RCC 7860 (cell line): ENCODE data around the gene PRPF19.
A peak's percentile ranks its signal among the peaks of the same experiment; 100 is the strongest.

ENCODE experiments used
- DNase-seq: peaks from one replicate; pipeline ENCODE4 v3.0.0-alpha.2; 2015; ENCODE audit warnings: low spot score
- FAIRE-seq: peaks from 2 replicates; lab custom pipeline; 2012; peaks lifted over from hg19 to GRCh38; lab: Jason Lieb, UNC

PRPF19 gene

DNA sequence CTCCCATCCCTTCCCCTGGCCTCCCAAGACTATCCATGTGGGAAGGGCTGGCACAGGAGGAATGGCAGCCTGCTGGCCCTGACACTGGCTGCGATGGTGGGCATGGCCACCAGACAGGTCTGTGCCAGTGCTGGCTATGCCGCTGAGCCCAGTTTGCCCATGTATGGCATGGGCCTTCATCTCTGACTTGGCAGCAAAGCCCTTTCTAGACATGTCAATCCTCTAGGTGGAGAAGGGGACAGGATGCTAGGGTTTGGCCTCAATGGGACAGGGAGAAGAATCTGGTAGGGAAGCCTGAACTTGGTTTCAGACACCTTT lies 30.3 kb downstream of the PRPF19 start:
- DNase-seq (no peak), FAIRE-seq (no peak)

DNA sequence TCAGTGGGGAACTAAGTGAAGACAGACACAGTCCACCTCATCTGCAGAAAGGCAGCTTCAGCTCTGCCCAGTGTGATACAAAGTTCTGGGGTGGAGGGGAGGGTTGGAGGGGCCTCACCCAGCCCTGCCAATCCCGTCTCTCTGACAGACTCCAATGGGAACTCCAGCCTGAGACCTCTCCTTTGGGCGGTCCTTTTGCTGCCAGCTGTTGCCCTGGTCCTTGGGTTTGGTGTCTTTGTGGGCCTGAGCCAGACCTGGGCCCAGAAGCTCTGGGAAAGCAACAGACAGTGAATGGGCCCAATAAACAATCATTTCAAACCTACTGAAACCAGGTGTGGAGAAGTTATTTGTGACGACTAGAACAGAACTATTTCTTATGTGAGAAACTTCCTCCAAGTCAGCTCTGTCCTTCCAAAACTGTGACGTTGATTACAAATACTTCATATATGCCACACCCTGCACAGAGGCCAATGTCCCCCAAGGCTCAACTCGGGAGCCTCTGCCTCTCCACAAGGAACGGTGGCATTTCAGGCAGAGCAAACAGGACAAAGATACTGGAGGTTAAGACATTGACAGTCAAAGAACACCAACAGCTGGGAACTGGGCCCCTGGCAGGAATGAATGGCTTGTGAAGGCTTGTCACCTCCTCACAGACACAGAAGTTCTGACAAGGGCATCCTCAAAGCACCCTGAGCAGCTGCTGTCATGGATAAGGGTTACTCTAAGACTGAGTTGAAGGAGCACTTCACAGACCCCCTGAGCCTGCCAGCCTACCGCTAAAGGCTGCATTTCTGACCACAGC lies 30.8 kb downstream of the PRPF19 start:
- FAIRE-seq = no peak
- no peak for DNase-seq

- FAIRE-seq (no peak), DNase-seq (no peak)
Measured at GRCh38 chr11:60874421-60875365, 31.7 kb downstream of the PRPF19 start.

DNA sequence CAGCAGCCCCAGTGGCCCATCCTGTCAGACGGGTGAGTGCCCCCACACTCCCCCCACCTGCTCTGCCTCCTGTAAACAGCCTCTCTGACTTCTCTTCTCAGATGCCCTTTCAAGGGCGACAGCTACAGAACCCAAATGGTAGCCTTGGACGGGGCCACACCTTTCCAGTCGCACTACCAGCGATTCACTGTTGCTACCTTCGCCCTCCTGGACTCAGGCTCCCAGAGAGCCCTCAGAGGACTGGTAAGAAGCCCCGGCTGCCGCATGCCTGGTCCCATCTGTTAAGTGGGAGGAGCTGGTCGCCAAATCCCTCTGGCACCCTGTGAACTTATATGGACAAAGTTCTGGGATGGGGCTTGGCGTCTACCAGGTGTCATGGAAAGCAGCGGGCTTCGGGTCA lies 32.9 kb downstream of the PRPF19 start:
- FAIRE-seq = no peak
- DNase-seq = no peak

DNA sequence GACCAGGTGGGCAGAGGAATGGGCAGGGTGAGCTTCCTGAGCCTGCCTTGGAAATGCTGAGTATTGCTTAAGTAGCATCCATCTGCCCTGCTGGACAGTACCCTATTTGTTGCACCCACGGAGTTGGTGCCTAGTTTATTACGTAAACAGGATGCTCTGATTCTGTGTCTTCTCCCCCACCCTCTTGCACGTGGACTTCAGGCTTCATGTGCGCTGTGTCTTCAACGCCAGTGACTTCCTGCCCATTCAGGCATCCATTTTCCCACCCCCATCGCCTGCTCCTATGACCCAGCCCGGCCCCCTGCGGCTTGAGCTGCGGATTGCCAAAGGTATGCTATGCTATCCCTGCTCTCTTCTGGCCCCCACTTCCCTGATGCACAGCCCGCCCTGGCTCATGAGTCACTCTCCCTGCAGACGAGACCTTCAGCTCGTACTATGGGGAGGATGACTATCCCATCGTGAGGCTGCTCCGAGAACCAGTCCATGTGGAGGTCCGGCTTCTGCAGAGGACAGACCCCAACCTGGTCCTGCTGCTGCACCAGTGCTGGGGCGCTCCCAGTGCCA lies 33.3 kb downstream of the PRPF19 start:
- FAIRE-seq (peak; percentile 77), DNase-seq (peak; percentile 85)

GRCh38 chr11:60872124-60872960 lies 34.0 kb downstream of the PRPF19 start:
- FAIRE-seq (no peak), DNase-seq (peak; percentile 33)

- no peak for DNase-seq
Measured at GRCh38 chr11:60871378-60872061, 34.9 kb downstream of the PRPF19 start.

GRCh38 chr11:60870733-60871377 lies 35.5 kb downstream of the PRPF19 start:
- no peak for FAIRE-seq
- no peak for DNase-seq

More at GRCh38 chr11:60871378-60872061, 34.9 kb downstream of the PRPF19 start:
- FAIRE-seq = no peak

- DNase-seq = no peak
- no peak for FAIRE-seq
Measured at GRCh38 chr11:60870276-60870675, 36.1 kb downstream of the PRPF19 start.

DNA sequence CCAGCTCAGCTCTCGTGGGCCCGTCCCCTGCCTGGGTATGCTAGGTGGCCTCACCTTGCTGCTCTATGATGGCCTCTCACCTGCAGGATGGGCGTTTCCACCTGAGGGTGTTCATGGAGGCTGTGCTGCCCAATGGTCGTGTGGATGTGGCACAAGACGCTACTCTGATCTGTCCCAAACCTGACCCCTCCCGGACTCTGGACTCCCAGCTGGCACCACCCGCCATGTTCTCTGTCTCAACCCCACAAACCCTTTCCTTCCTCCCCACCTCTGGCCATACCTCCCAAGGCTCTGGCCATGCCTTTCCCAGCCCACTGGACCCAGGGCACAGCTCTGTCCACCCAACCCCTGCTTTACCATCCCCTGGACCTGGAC lies 36.9 kb downstream of the PRPF19 start:
- FAIRE-seq (no peak), DNase-seq (no peak)

GRCh38 chr11:60868682-60869450 lies 37.5 kb downstream of the PRPF19 start:
- no peak for DNase-seq
- FAIRE-seq = no peak

DNA sequence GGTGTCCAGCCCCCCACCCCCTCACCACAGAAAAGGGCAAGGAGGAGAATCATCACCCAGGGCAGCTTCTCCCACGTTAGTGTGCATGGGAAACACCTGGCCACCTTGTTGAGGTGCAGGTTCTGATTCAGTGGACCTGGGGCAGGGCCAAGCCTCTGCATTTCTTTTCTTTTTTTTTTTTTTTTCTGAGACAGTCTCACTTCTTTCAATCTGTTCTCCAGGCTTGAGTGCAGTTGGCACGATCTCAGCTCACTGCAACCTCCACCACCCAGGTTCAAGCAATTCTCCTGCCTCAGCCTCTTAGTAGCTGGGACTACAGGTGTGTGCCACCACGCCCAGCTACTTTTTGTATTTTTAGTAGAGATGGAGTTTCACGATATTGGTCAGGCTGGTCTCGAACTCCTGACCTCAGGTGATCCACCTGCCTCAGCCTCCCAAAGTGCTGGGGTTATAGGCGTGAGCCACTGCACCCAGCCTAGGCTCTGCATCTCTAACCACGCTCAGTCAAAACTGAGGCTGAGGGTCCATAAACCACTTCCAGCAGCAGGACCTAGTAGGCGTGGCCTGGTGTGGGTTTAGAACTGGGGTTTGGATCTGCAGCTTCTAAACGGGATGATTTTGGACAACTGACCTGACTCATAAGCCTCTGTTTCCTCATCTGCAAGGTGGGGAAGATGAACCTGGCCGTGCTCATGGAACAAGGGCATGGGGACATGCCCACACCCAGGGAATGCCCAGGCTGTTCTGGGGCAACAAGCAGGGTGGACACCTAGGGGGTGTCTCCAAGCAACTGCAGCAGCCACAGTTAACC lies 38.3 kb downstream of the PRPF19 start:
- DNase-seq = no peak

GRCh38 chr11:60866911-60867870 lies 39.2 kb downstream of the PRPF19 start, which contains the start of gene ZP1:
Gene ZP1, plus strand, starts transcription at chr11:60867542. Its CDS starts 20 bp downstream, at chr11:60867562.
- no peak for FAIRE-seq

More for the DNA sequence above, 38.3 kb downstream of the PRPF19 start:
- FAIRE-seq = no peak

GRCh38 chr11:60864856-60865513 lies 41.4 kb downstream of the PRPF19 start:
- FAIRE-seq (no peak), DNase-seq (no peak)

More at GRCh38 chr11:60866911-60867870, 39.2 kb downstream of the PRPF19 start, which contains the start of gene ZP1:
- DNase-seq = no peak

DNA sequence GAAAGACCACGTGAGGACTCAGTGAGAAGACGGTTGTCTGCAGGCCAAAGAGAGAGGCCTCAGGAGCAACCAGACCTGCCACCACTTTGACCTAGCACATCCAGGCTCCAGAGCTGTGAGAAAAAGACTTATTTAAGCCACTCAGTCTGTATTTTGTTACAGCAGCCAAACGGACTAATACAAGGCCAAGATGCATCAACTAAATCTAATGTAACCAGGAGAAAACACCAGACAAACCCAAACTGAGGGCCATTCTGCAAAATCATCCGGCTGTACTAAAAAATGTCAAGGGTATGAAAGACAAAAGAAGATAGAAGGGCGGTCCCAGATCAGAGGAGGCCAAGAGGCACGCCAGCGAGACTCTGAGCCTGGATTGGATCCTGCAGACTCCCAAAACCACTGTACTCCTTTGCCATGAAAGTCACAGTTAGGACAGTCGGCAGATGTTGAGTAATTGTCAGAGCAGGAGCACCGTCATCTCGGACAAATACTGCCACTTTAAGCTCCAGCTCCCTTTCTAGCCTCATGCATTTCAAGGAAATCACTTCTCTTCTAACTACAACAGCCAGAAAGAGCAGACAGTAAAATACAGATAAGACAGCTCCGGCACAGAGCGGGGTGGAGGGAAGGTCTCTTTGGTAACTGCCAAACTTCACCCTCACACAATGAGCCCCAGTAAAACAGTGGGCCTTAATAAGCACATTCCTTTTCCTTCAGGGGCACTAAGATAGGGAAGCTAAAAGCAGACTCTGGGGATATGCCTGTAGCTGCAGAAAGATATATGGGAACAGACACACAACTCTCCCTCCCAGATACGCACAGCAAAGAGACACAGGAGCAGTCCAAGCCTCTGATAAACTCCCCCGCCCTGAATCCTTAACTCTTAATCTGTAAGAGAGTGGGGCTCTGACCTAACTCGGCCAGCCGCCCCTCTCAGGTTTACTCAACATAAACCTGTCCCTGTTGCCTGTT lies 42.5 kb downstream of the PRPF19 start:
- DNase-seq (no peak), FAIRE-seq (no peak)
